Activated naive CD8-positive, alpha-beta T cell treated with anti-CD3 and anti-CD28 coated beads for 36 hours (primary cell): ENCODE results near the gene ATF6. TPM values are rescaled to one million over a fixed set of nuclear protein-coding genes. Genes with fewer than 3 reads are reported as not detected.
"Not testable (repeated sequence)": the region's sequence is repeated elsewhere in the genome, so short reads cannot be mapped to it uniquely, and the experiment has no call there.

Source experiments
- DNase-seq: peaks from one replicate; pipeline ENCODE4 v3.0.0; 2021
- H3K27ac Mint-ChIP-seq: one replicate; pipeline ENCODE4 v1.8.0; 2022; ENCODE audit warnings: mild to moderate bottlenecking, moderate library complexity, mixed read lengths
- H3K27me3 Mint-ChIP-seq: one replicate; pipeline ENCODE4 v1.8.0; 2022; ENCODE audit warnings: mild to moderate bottlenecking, mixed read lengths
- H3K36me3 Mint-ChIP-seq: one replicate; pipeline ENCODE4 v1.8.0; 2021; ENCODE audit warnings: mild to moderate bottlenecking, mixed read lengths
- H3K4me1 Mint-ChIP-seq: one replicate; pipeline ENCODE4 v1.8.0; 2021; ENCODE audit warnings: mixed read lengths
- H3K4me3 Mint-ChIP-seq: one replicate; pipeline ENCODE4 v1.8.0; 2022; ENCODE audit warnings: mild to moderate bottlenecking, moderate library complexity, mixed read lengths
- H3K9me3 Mint-ChIP-seq: one replicate; pipeline ENCODE4 v1.8.0; 2022; ENCODE audit warnings: mixed read lengths
- total RNA-seq, 2 experiments: library from RNA; stranded (reverse); gene quantifications; one replicate each; pipeline ENCODE4 v1.2.3, GENCODE V29; 2021

Gene ATF6
- total RNA-seq, 2 experiments from 2014 or later = 20.2 to 22.1 TPM

GRCh38 chr1:161824618-161825017 is 58.5 kb downstream of the ATF6 start:
- Mint-ChIP-seq H3K4me3 (no peak overlapping the region), H3K36me3 (peaks cover 55% of the 10 kb centered on the region), H3K9me3 (peaks cover 6% of the 10 kb centered on the region), H3K27me3 (no peaks in the 10 kb centered on the region), H3K4me1 (peaks cover 5% of the 10 kb centered on the region), H3K27ac (no peak overlapping the region)
- DNase-seq = no peak

- Mint-ChIP-seq H3K4me1 (peaks cover 5% of the 10 kb centered on the region), H3K4me3 (no peak overlapping the region), H3K27ac (no peak overlapping the region), H3K27me3 (no peaks in the 10 kb centered on the region), H3K9me3 (peaks cover 6% of the 10 kb centered on the region), H3K36me3 (peaks cover 61% of the 10 kb centered on the region)
- no peak for DNase-seq
These were observed 59.7 kb downstream of the ATF6 start for GRCh38 chr1:161825831-161826230.

GRCh38 chr1:161826478-161826877 is 60.4 kb downstream of the ATF6 start:
- Mint-ChIP-seq H3K4me3 (no peak overlapping the region), H3K9me3 (peaks cover 7% of the 10 kb centered on the region), H3K27me3 (no peaks in the 10 kb centered on the region), H3K36me3 (peaks cover 67% of the 10 kb centered on the region), H3K4me1 (peaks cover 7% of the 10 kb centered on the region), H3K27ac (no peak overlapping the region)
- no peak for DNase-seq

- Mint-ChIP-seq H3K9me3 (peaks cover 8% of the 10 kb centered on the region), H3K4me1 (peaks cover 7% of the 10 kb centered on the region), H3K27me3 (no peaks in the 10 kb centered on the region), H3K36me3 (peaks cover 63% of the 10 kb centered on the region), H3K4me3 (no peak overlapping the region), H3K27ac (no peak overlapping the region)
- DNase-seq = no peak
These were observed 61.7 kb downstream of the ATF6 start for GRCh38 chr1:161827786-161828185.

- H3K4me1 Mint-ChIP-seq, H3K27ac Mint-ChIP-seq, DNase-seq, H3K4me3 Mint-ChIP-seq, H3K27me3 Mint-ChIP-seq: not testable (repeated sequence)
- Mint-ChIP-seq H3K36me3 (peaks cover 59% of the 10 kb centered on the region), H3K9me3 (peaks cover 11% of the 10 kb centered on the region)
These were observed 66.3 kb downstream of the ATF6 start for GRCh38 chr1:161832299-161832907.

GRCh38 chr1:161834967-161835550 is 68.9 kb downstream of the ATF6 start:
- H3K4me1 Mint-ChIP-seq = peaks cover 2% of the 10 kb centered on the region
- no peak for DNase-seq
- H3K9me3 Mint-ChIP-seq = peaks cover 5% of the 10 kb centered on the region
- no peaks in the 10 kb centered on the region for H3K27me3 Mint-ChIP-seq
- H3K27ac Mint-ChIP-seq = no peak overlapping the region
- peaks cover 43% of the 10 kb centered on the region for H3K36me3 Mint-ChIP-seq
- H3K4me3 Mint-ChIP-seq = no peak overlapping the region

GRCh38 chr1:161836018-161836417 is 69.9 kb downstream of the ATF6 start:
- Mint-ChIP-seq H3K9me3 (peaks cover 5% of the 10 kb centered on the region), H3K4me1 (peaks cover 2% of the 10 kb centered on the region)

GRCh38 chr1:161838362-161838761 is 72.2 kb downstream of the ATF6 start:
- Mint-ChIP-seq H3K9me3 (peaks cover 2% of the 10 kb centered on the region), H3K27ac (no peak overlapping the region), H3K4me3 (no peak overlapping the region), H3K4me1 (no peaks in the 10 kb centered on the region), H3K27me3 (no peaks in the 10 kb centered on the region), H3K36me3 (peaks cover 41% of the 10 kb centered on the region)
- DNase-seq = no peak

More at GRCh38 chr1:161836018-161836417, 69.9 kb downstream of the ATF6 start:
- H3K36me3 Mint-ChIP-seq = peaks cover 39% of the 10 kb centered on the region
- DNase-seq = no peak
- H3K4me3 Mint-ChIP-seq = no peak overlapping the region
- H3K27me3 Mint-ChIP-seq = no peaks in the 10 kb centered on the region
- H3K27ac Mint-ChIP-seq = no peak overlapping the region

GRCh38 chr1:161838885-161839284 is 72.8 kb downstream of the ATF6 start:
- no peaks in the 10 kb centered on the region for H3K27me3 Mint-ChIP-seq
- no peak overlapping the region for H3K4me3 Mint-ChIP-seq
- no peak overlapping the region for H3K27ac Mint-ChIP-seq
- no peak for DNase-seq
- peaks cover 40% of the 10 kb centered on the region for H3K36me3 Mint-ChIP-seq
- no peaks in the 10 kb centered on the region for H3K4me1 Mint-ChIP-seq
- no peaks in the 10 kb centered on the region for H3K9me3 Mint-ChIP-seq

GRCh38 chr1:161839591-161839990 is 73.5 kb downstream of the ATF6 start:
- Mint-ChIP-seq H3K9me3 (no peaks in the 10 kb centered on the region), H3K27me3 (no peaks in the 10 kb centered on the region), H3K27ac (no peak overlapping the region), H3K36me3 (peaks cover 44% of the 10 kb centered on the region), H3K4me3 (no peak overlapping the region), H3K4me1 (no peaks in the 10 kb centered on the region)
- no peak for DNase-seq

- H3K4me3 Mint-ChIP-seq = no peak overlapping the region
- H3K9me3 Mint-ChIP-seq = no peaks in the 10 kb centered on the region
- H3K4me1 Mint-ChIP-seq = no peaks in the 10 kb centered on the region
- H3K36me3 Mint-ChIP-seq = peaks cover 39% of the 10 kb centered on the region
- no peak overlapping the region for H3K27ac Mint-ChIP-seq
- no peaks in the 10 kb centered on the region for H3K27me3 Mint-ChIP-seq
- DNase-seq = no peak
These were observed 74.2 kb downstream of the ATF6 start for GRCh38 chr1:161840363-161840762.

- Mint-ChIP-seq H3K4me1 (no peaks in the 10 kb centered on the region), H3K27me3 (no peaks in the 10 kb centered on the region), H3K36me3 (peaks cover 30% of the 10 kb centered on the region), H3K9me3 (no peaks in the 10 kb centered on the region), H3K27ac (no peak overlapping the region), H3K4me3 (no peak overlapping the region)
- DNase-seq = no peak
These were observed 77.0 kb downstream of the ATF6 start for GRCh38 chr1:161843156-161843555.

- Mint-ChIP-seq H3K4me3 (no peak overlapping the region), H3K9me3 (no peaks in the 10 kb centered on the region), H3K4me1 (no peaks in the 10 kb centered on the region), H3K27ac (no peak overlapping the region), H3K36me3 (peaks cover 31% of the 10 kb centered on the region), H3K27me3 (no peaks in the 10 kb centered on the region)
- DNase-seq = no peak
These were observed 78.6 kb downstream of the ATF6 start for GRCh38 chr1:161844696-161845095.

- Mint-ChIP-seq H3K27me3 (no peaks in the 10 kb centered on the region), H3K27ac (no peak overlapping the region), H3K9me3 (no peaks in the 10 kb centered on the region), H3K4me1 (no peaks in the 10 kb centered on the region), H3K4me3 (no peak overlapping the region), H3K36me3 (peaks cover 25% of the 10 kb centered on the region)
- no peak for DNase-seq
These were observed 82.6 kb downstream of the ATF6 start for GRCh38 chr1:161848676-161849075.

GRCh38 chr1:161849518-161849917 is 83.4 kb downstream of the ATF6 start:
- DNase-seq = no peak
- Mint-ChIP-seq H3K9me3 (no peaks in the 10 kb centered on the region), H3K4me3 (no peak overlapping the region), H3K36me3 (peaks cover 27% of the 10 kb centered on the region), H3K27ac (no peak overlapping the region), H3K4me1 (no peaks in the 10 kb centered on the region), H3K27me3 (no peaks in the 10 kb centered on the region)

- Mint-ChIP-seq H3K27me3 (no peaks in the 10 kb centered on the region), H3K9me3 (no peaks in the 10 kb centered on the region), H3K27ac (no peak overlapping the region), H3K4me3 (no peak overlapping the region), H3K36me3 (peaks cover 33% of the 10 kb centered on the region), H3K4me1 (no peaks in the 10 kb centered on the region)
- DNase-seq = no peak
These were observed 89.1 kb downstream of the ATF6 start for GRCh38 chr1:161855260-161855659.
